GM18498 (cell line): Measurements from ENCODE around the gene ZEB1.

ENCODE experiments used
- ATAC-seq: cut with Tn5 transposase; IDR thresholded peaks from one replicate; pipeline ENCODE4 v1.9.1; 2021; ENCODE audit warnings: mild to moderate bottlenecking, moderate library complexity; ENCODE audit not compliant: unreplicated experiment

Gene ZEB1

DNA sequence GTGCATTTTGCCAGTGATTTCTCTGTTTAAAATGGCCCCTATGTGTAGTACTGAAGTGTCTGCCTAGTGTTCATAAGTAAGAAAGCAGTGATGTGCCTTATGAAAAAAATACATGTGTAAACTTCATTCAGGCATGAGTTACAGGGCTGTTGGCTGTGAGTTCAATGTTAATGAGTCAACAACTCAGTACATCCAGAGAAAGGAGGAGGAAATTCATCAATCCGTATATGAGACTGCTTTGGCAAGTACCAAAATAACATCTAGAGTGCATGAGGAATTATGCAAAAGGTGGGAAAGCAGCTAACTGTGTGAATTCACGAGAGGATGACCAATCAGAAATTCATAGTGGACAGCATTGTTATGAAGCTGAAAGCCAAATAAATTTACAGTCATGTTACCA lies 255.6 kb downstream of the ZEB1 start:
- no peak for ATAC-seq

DNA sequence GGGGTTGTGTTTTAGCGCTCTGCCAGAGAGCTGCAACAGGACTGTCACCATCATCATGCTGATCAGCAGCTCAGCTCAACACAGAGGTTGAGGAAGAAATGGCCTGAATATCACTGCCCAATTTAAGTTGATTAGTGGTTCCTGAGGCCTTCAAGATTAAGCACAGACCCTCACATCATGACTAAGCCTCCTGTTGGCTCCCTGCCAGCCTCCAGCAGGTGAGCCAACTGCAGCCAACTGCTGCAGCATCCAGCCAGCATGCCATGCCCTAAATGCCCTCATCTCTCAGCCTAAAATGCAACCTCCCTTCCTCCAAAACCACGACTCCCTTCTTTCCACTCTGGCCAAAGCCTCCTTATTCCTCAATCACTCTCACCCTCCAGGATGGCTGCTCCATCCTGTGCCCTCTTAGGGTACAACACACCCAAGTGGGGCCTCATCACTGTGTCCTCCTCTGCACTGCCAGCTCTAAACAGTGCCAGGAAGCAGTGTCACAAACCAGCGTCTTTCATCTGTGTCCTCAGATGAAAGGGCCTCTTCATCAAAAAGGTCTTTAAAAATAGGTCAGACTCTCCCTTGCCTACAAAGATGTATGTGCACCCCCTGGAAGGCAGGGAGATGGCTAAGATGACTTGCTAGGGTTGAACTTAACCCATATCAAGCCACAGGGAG lies 259.3 kb downstream of the ZEB1 start:
- ATAC-seq, result no peak

DNA sequence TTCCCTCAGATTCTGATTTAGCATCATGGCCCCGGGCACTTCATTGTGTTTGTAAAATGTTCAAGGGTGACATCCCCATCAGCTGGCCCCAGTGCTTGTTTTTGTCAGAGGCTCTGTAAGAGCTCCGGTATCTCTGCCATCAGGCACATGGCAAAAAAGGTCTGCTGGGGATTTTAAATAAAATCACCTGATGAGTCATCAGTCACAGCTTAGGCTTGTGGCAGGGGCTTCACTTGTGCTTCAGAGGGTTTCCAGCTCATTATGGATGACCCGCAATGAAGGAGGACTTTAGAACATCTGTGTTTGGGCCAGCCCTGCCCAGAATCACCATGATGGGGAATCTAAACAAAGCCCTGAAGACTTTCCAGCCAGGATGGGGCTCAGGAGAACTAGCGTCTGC lies 259.9 kb downstream of the ZEB1 start:
- no peak for ATAC-seq
